Stimulated activated CD4-positive, alpha-beta T cell treated with anti-CD3 and anti-CD28 coated beads, Interleukin-12 subunit alpha, Interleukin-12 subunit beta, amount 100 ng/mL, for 48 hours (primary cell): Measurements from ENCODE around the gene SCYGR6.
"Not testable (repeated sequence)": the region's sequence is repeated elsewhere in the genome, so short reads cannot be mapped to it uniquely, and the experiment has no call there.

Experiments
- DNase-seq, 3 donors: peaks; one replicate each; pipeline ENCODE4 v3.0.0-alpha.2; 2020; ENCODE audit warnings: low read depth in 2 of 3, low spot score in 1 of 3

The SCYGR6 gene

GRCh38 chr2:227724394-227725039 is at the start of gene SCYGR6:
Gene SCYGR6, minus strand, starts transcription at chr2:227724757. Its CDS starts 0 bp downstream, at chr2:227724757.
- DNase-seq: no peak

DNA sequence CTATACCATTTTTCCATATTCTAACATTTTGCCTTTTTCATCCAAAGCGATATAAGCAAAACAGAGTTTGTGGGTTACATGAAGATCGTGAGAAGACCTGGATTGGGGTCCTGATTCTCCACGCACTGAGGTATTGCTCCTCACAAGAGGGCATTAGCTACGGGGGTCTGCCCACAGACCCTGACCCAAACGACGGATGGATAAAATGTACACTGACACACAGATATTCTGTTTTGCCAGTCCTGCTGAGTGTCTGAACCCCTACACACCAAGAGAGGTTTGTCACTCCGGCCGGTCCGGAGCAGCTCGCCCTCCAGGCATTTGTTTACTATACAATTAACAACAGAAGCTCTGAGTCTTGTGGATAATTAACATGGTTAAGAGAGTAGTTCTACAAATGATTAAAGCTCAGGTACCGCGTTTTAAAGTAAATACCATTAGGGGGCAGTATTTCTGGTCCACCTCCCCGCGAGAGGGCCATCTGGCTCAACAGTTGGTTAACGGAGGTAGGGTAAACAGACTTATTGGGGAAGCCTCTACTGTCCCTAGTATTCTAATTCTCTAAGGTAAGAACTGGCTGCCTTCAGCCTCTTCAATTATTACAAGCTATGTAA is 49.6 kb upstream of the SCYGR6 start:
- DNase-seq: peak in 1 of 3 donors; percentile 14

GRCh38 chr2:227772932-227773331 is 48.4 kb upstream of the SCYGR6 start:
- no peak for DNase-seq

GRCh38 chr2:227772197-227772661 is 47.7 kb upstream of the SCYGR6 start:
- DNase-seq: no peak

DNA sequence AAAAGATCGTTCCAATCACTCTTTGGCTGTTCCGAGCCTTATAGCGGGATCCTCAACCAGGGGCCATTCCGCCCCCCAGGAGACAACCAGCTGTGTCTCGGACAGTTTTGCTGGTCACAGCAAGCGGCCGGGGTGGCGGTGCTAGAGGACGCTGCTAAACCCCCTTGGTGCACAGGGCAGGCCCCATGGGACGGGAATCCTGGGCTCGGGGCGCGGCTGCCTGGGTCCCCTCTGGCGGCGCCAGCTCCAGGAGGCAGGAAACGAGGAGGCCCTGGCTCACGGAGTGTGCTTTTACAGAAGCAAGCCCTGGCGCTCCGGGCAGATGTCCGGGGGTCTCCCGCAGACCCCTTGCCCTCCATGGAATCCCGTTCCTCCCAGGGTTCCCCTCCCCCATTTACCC is 43.3 kb upstream of the SCYGR6 start:
- DNase-seq: no peak

DNA sequence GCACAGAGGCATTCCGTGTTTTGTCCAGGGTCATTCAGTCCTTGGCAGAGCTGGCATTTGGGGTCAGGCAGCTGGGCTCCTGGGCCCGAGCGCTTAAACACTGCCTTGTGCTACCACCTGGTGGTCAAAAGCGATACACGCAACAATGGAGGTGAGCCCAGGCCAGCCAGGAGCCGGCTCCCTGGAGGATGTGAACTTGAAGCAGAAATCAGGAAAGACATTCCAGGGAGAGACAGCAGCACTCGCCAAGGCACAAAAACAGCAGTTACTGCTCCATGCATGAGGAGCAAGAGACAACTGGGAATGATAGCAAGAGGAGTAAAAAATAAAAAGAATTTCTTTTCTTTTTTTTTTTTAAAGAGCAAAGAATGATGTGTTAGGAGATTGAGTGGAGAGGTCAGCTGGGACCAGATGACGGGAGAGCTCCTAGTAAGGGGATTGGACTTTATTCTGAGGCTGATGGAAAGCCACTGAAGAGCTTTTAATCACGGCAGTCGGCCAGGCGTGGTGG is 41.9 kb upstream of the SCYGR6 start:
- DNase-seq: peak; percentile 36 to 62 (median 51)

- no peak for DNase-seq
Measured at GRCh38 chr2:227765788-227766372, 41.3 kb upstream of the SCYGR6 start.

GRCh38 chr2:227761740-227762476 is 37.4 kb upstream of the SCYGR6 start:
- no peak for DNase-seq

- no peak for DNase-seq
Measured at GRCh38 chr2:227759411-227760118, 35.0 kb upstream of the SCYGR6 start.

GRCh38 chr2:227756261-227756660 is 31.7 kb upstream of the SCYGR6 start:
- not testable (repeated sequence) for DNase-seq

GRCh38 chr2:227748079-227748478 is 23.5 kb upstream of the SCYGR6 start:
- no peak for DNase-seq

- DNase-seq: no peak
Measured at GRCh38 chr2:227745594-227745993, 21.0 kb upstream of the SCYGR6 start, which contains the start of gene SCYGR8. Gene SCYGR8, plus strand, starts transcription at chr2:227745894. Its CDS starts 0 bp downstream, at chr2:227745894.

- DNase-seq: not testable (repeated sequence)
Measured at GRCh38 chr2:227740705-227741104, 16.1 kb upstream of the SCYGR6 start.

- DNase-seq: no peak
Measured at GRCh38 chr2:227739351-227739750, 14.8 kb upstream of the SCYGR6 start.

GRCh38 chr2:227728035-227728434 is 3.5 kb upstream of the SCYGR6 start, which contains the start of gene SCYGR7:
Gene SCYGR7, plus strand, starts transcription at chr2:227728335. Its CDS starts 0 bp downstream, at chr2:227728335.
- DNase-seq: no peak

DNA sequence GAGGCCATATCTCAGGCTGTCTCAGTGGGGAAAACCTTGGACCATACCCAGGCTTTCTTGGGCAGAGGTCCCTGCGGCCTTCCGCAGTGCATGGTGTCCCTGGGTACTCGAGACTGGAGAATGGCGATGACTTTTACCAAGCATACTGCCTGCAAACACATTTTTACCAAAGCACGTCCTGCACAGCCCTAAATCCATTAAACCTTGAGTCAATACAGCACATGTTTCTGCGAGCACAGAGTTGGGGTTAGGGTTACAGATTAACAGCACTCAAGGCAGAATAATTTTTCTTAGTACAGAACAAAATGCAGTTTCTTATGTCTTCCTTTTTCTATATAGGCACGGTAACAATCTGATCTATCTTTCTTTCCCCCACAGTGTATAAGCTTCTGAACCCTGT is 1.7 kb downstream of the SCYGR6 start:
- DNase-seq: not testable (repeated sequence)

DNA sequence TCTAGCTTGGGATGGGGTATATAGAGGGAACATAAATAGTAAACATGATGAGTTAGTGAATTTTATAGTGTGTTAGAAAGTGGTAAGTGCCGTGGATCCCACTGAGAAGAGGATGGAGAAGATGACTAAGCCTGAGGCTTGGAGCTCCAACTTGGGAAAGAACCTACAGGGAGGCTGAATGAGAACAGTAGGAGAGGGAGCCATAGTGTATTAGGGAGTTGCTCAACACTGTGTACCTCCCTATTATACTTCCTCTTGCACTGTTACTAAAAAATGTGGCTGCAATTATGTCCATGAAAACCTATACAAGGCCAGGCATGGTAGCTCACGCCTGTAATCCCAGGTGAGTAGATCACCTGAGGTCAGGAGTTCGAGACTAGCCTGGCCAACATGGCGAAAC is 3.9 kb downstream of the SCYGR6 start:
- DNase-seq: no peak

DNA sequence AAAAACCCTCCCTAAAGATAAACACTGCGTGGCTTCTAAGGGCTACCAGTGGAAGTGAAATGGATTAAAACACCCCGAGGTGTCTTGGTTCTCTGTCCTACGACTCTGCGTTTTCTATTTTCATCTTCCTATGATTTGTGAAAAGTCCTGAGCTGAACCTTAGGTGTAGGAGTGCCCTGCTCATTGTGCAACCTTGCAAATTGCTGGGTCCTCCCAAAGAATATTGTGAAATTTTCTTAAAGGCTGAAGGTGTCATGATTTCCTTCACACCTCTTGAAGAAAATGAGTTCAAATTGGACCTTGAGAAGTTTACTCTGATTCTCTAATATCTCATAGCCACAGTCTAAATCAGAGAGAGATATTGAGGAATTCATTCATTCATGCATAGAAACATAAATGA is 4.9 kb downstream of the SCYGR6 start:
- DNase-seq: no peak

DNA sequence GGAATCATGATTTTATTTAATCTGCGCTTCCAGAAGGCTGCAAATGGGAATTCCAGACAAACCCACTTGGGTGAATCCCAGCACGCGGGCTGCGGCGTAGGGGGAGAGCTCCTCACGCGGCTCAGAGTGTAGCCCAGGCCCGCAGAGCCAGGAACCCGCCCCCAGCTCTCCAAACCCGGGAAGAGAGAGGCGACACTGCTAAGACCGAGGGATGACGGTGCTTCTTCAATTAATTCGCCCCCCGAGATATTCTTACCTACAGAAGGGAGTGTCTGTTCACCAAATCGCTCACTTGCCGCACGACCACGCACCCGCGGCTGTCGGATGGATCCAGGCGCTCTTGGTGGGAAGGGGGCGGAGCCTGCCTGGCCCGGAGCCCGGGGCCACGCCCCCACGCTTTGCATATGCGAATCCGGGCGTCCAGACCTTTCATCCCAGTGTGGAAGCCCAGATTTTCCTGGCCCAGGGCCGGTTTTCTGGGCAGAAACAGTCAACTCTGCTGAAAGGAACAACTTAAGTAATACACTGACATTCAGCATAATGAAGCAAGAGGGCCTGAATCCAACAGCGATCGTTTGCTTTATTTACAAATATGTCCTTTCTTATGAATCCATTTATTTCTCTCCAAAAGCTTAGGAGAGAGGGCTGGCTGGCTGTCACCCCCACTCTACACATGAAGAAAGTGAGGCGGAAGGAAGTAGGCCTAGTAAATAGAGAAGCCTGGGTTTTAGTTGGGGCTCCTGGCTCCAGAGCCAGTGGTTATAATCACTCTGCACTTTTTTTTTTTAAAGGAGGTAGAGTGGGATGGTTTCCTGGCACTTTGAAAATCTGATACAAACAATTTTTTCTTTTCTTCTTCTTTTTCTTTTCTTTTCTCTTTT is 6.6 kb downstream of the SCYGR6 start, which contains the start of gene SLC19A3:
TSS of gene SLC19A3 (minus strand) at position 342 of the 881 bp plus-strand sequence. CDS start 15,710 bp downstream, outside the sequence.
- peak in 1 of 3 donors; percentile 1 for DNase-seq
